Measurements from ENCODE around the gene CSMD2. TPM values are rescaled to one million over a fixed set of nuclear protein-coding genes. Genes with fewer than 3 reads are reported as not detected.

The CSMD2 gene
- total RNA-seq, 1 experiment from 2014 or later = not detected

DNA sequence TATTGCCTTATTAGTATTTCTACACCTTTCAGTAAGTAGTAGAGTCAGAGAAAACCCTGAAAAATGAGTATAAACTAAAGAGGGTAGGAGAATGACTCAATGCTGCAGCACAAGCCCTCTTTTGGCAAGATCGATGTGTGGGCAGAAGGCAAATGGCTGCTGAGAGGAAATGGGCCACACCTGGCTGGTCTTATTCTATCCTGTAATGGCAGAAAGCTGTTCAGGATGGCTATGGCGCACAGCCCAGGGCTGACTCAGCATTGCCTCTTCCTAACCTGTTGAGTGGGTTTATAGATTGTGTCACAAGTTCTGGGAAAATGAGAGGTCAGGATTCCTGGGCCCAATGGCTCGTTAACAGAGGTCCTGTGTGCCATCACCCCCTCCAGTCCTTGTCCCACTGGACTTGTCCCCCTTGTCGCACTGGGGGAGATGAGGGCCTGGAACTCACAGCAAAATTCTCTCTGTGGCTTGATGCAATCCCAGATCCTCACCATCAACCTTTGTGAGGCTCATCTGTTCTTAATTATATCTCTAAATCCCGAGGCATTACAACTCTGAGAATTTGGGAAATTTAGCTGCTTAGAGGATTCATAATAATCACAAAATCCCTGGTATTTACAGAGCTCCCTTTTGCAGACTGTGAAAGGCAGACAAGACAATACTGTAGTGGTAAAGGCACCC, 287.9 kb downstream of the CSMD2 start:
- intact Hi-C loops (cut with micrococcal nuclease; ENCODE audit: unreplicated experiment) = no loop called here
- Histone ChIP-seq H3K9me3 (ENCODE audit: insufficient read depth, low read depth) (no peaks in the 10 kb centered on the region), H3K27me3 (ENCODE audit: insufficient read depth, low read depth) (peaks cover 14% of the 10 kb centered on the region; the same call in 1 of the 2 replicates), H3K79me2 (ENCODE audit: low read depth) (no peaks in the 10 kb centered on the region), H2AFZ (no peak overlapping the region), H3K4me2 (no peak overlapping the region), H3K27ac (no peak overlapping the region), H3K4me1 (replicated peaks; ENCODE audit: insufficient read depth) (no peaks in the 10 kb centered on the region), H3K36me3 (ENCODE audit: low read depth) (no peaks in the 10 kb centered on the region), H4K20me1 (ENCODE audit: insufficient read depth) (no peaks in the 10 kb centered on the region), H3K9me2 (ENCODE audit: insufficient read depth) (no peaks in the 10 kb centered on the region; the same call in 1 of the 2 replicates), H3F3A (ENCODE audit: insufficient read depth, low read depth) (no peaks in the 10 kb centered on the region), H3K4me3 (no peak overlapping the region)
- TF ChIP-seq EZH2 (IDR thresholded peaks at IDR 0.05; ENCODE audit: low read depth) (no peak), CTCF (conservative IDR thresholded peaks at IDR 0.05) (no peak)
- POLR2A ChIA-PET (ENCODE audit: unreplicated experiment) = no interaction called here
- CTCF ChIA-PET = no interaction called here
- no TSS peak for BruUV-seq (replicated peaks)
- DNase-seq = no peak

DNA sequence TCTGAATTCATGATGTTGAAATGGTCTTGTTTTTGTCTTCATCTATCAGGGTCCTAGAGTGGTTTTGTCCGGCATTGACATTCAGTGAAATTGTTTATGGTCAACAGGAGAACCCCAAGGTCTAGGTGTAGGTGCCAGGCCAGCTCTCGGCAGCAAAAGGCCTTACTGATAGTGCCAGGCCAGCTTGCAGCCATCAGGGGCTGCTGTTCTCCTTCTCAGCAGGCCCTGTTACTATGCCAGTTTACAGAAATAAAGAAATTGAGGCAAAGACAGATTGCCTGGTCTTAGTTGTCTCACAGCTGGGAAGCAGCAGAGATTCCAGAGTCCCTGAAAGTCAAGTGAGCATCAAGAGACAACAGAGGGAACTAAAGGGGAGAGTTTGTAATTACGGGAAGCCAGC, 289.2 kb downstream of the CSMD2 start:
- no peaks in the 10 kb centered on the region for H3K4me1 ChIP-seq (replicated peaks; ENCODE audit: insufficient read depth)
- H3K9me3 ChIP-seq (ENCODE audit: insufficient read depth, low read depth) = no peaks in the 10 kb centered on the region
- TF ChIP-seq EZH2 (IDR thresholded peaks at IDR 0.05; ENCODE audit: low read depth) (no peak), CTCF (conservative IDR thresholded peaks at IDR 0.05) (no peak)
- ChIA-PET CTCF (no interaction called here), POLR2A (ENCODE audit: unreplicated experiment) (no interaction called here)
- H3K36me3 ChIP-seq (ENCODE audit: low read depth) = no peaks in the 10 kb centered on the region
- no peaks in the 10 kb centered on the region; the same call in 1 of the 2 replicates for H3K9me2 ChIP-seq (ENCODE audit: insufficient read depth)
- intact Hi-C loops (cut with micrococcal nuclease; ENCODE audit: unreplicated experiment) = no loop called here
- H4K20me1 ChIP-seq (ENCODE audit: insufficient read depth) = no peaks in the 10 kb centered on the region
- H3K27ac ChIP-seq = no peak overlapping the region
- no peak overlapping the region for H3K4me2 ChIP-seq
- DNase-seq = no peak
- H2AFZ ChIP-seq = no peak overlapping the region
- BruUV-seq (replicated peaks) = no TSS peak
- H3K79me2 ChIP-seq (ENCODE audit: low read depth) = no peaks in the 10 kb centered on the region
- H3K27me3 ChIP-seq (ENCODE audit: insufficient read depth, low read depth) = peaks cover 14% of the 10 kb centered on the region; the same call in 1 of the 2 replicates
- H3F3A ChIP-seq (ENCODE audit: insufficient read depth, low read depth) = no peaks in the 10 kb centered on the region
- H3K4me3 ChIP-seq = no peak overlapping the region

- H3K4me1 ChIP-seq (replicated peaks; ENCODE audit: insufficient read depth) = no peaks in the 10 kb centered on the region
- no peaks in the 10 kb centered on the region for H3K9me2 ChIP-seq (ENCODE audit: insufficient read depth)
- no peaks in the 10 kb centered on the region for H3K36me3 ChIP-seq (ENCODE audit: low read depth)
- no TSS peak for BruUV-seq (replicated peaks)
- ChIA-PET CTCF (no interaction called here), POLR2A (ENCODE audit: unreplicated experiment) (no interaction called here)
- H2AFZ ChIP-seq = no peak overlapping the region
- H3K4me2 ChIP-seq = no peak overlapping the region
- no peak for DNase-seq
- H3K27me3 ChIP-seq (ENCODE audit: insufficient read depth, low read depth) = peaks cover 14% of the 10 kb centered on the region; the same call in 1 of the 2 replicates
- TF ChIP-seq CTCF (conservative IDR thresholded peaks at IDR 0.05) (no peak), EZH2 (IDR thresholded peaks at IDR 0.05; ENCODE audit: low read depth) (no peak)
- H3K4me3 ChIP-seq = no peak overlapping the region
- H4K20me1 ChIP-seq (ENCODE audit: insufficient read depth) = no peaks in the 10 kb centered on the region
- no peaks in the 10 kb centered on the region for H3K9me3 ChIP-seq (ENCODE audit: insufficient read depth, low read depth)
- no peak overlapping the region for H3K27ac ChIP-seq
- H3F3A ChIP-seq (ENCODE audit: insufficient read depth, low read depth) = no peaks in the 10 kb centered on the region
- intact Hi-C loops (cut with micrococcal nuclease; ENCODE audit: unreplicated experiment) = no loop called here
- no peaks in the 10 kb centered on the region for H3K79me2 ChIP-seq (ENCODE audit: low read depth)
Measured at GRCh38 chr1:33874636-33875035, 290.4 kb downstream of the CSMD2 start.

Data from PC-9 (cell line).